D721Med (cell line): ENCODE measurements around the gene DLEC1.

ENCODE experiments used
- DNase-seq: peaks from one replicate; pipeline ENCODE4 v3.0.0; 2011; ENCODE audit warnings: low spot score; ENCODE audit not compliant: insufficient read length
- FAIRE-seq: peaks from 2 replicates; lab custom pipeline; 2011; peaks lifted over from hg19 to GRCh38; lab: Jason Lieb, UNC
- CTCF ChIP-seq: IDR thresholded peaks from 2 replicates; pipeline ENCODE4 v1.5.1; 2012; ENCODE audit warnings: mild to moderate bottlenecking, control low read depth; ENCODE audit not compliant: insufficient read depth; ENCODE audit errors: missing control alignments

DLEC1 gene

GRCh38 chr3:38122712-38123290, 83.8 kb downstream of the DLEC1 start:
- no peak for TF ChIP-seq CTCF
- no peak for FAIRE-seq
- no peak for DNase-seq

- no peak for TF ChIP-seq CTCF
- no peak for DNase-seq
- no peak for FAIRE-seq
Measured at GRCh38 chr3:38124324-38125122, 85.5 kb downstream of the DLEC1 start.

- FAIRE-seq (no peak), DNase-seq (no peak)
- TF ChIP-seq CTCF: no peak
Measured at GRCh38 chr3:38125305-38126120, 86.5 kb downstream of the DLEC1 start.

- FAIRE-seq: no peak
- no peak for DNase-seq
- no peak for TF ChIP-seq CTCF
Measured at GRCh38 chr3:38126121-38126892, 87.3 kb downstream of the DLEC1 start.

GRCh38 chr3:38127611-38128302, 88.7 kb downstream of the DLEC1 start:
- no peak for TF ChIP-seq CTCF
- FAIRE-seq: no peak
- DNase-seq: no peak

GRCh38 chr3:38128303-38128655, 89.3 kb downstream of the DLEC1 start:
- DNase-seq (no peak), FAIRE-seq (no peak)
- TF ChIP-seq CTCF: no peak
